Measurements from ENCODE around the gene MXRA8. TPM values are rescaled to one million over a fixed set of nuclear protein-coding genes. Genes with fewer than 3 reads are reported as not detected.

Gene MXRA8
- total RNA-seq, 1 donor, result 735 TPM

DNA sequence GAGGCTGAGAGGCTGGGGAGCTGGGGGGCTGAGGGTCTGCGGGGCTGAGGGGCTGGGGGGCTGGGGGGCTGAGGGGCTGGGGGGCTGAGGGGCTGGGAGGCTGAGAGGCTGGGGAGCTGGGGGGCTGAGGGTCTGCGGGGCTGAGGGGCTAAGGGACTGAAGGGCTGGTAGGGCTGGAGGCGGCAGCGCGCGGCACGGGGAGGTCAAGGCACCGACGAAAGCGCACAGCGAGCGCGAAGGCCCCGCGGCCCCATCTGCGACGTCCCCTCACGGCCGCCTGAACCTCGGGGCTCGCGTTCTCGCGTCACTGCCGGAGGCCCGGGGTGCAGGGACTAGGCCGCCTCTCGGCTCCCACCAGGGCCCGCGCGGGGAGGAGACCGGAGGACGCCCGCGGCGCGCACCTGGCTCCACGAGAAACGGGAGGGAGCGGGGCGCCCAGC is 34.3 kb downstream of the MXRA8 start:
- peaks cover 12% of the 10 kb centered on the region for H3K4me1 ChIP-seq (ENCODE audit: insufficient read depth, low read length)

GRCh38 chr1:1322952-1323351 is 35.4 kb downstream of the MXRA8 start:
- Histone ChIP-seq H3K4me1 (ENCODE audit: insufficient read depth, low read length) (peaks cover 21% of the 10 kb centered on the region), H3K9me3 (ENCODE audit: low read depth, low read length) (no peaks in the 10 kb centered on the region), H3K4me2 (ENCODE audit: insufficient read depth, low read length) (peak overlapping the region; percentile 4), H4K20me1 (ENCODE audit: insufficient read depth, low read length) (peaks cover 47% of the 10 kb centered on the region), H2AFZ (ENCODE audit: low read length) (no peak overlapping the region), H3K79me2 (ENCODE audit: insufficient read depth, low read length) (peaks cover 82% of the 10 kb centered on the region), H3K36me3 (ENCODE audit: insufficient read depth, low read length) (peaks cover 18% of the 10 kb centered on the region), H3K27ac (ENCODE audit: low read depth, low read length) (no peak overlapping the region), H3K27me3 (ENCODE audit: insufficient read depth, low read length) (no peaks in the 10 kb centered on the region), H3K4me3 (ENCODE audit: insufficient read depth, low read length) (no peak overlapping the region)
- no peak for TF ChIP-seq CTCF (IDR thresholded peaks at IDR 0.05; ENCODE audit: extremely low read depth, low read depth, low read length)
- no peak for DNase-seq (ENCODE audit: insufficient read length, low spot score, missing footprints)

More for the DNA sequence above, 34.3 kb downstream of the MXRA8 start:
- no peak overlapping the region for H2AFZ ChIP-seq (ENCODE audit: low read length)
- TF ChIP-seq CTCF (IDR thresholded peaks at IDR 0.05; ENCODE audit: extremely low read depth, low read depth, low read length), result no peak
- H3K9me3 ChIP-seq (ENCODE audit: low read depth, low read length), result no peaks in the 10 kb centered on the region
- peaks cover 46% of the 10 kb centered on the region for H4K20me1 ChIP-seq (ENCODE audit: insufficient read depth, low read length)
- peaks cover 17% of the 10 kb centered on the region for H3K36me3 ChIP-seq (ENCODE audit: insufficient read depth, low read length)
- H3K27me3 ChIP-seq (ENCODE audit: insufficient read depth, low read length), result no peaks in the 10 kb centered on the region
- DNase-seq (ENCODE audit: insufficient read length, low spot score, missing footprints), result peak; percentile 95
- H3K27ac ChIP-seq (ENCODE audit: low read depth, low read length), result peak overlapping the region; percentile 79
- H3K4me2 ChIP-seq (ENCODE audit: insufficient read depth, low read length), result peak overlapping the region; percentile 76
- peak overlapping the region; percentile 89 for H3K4me3 ChIP-seq (ENCODE audit: insufficient read depth, low read length)
- peaks cover 77% of the 10 kb centered on the region for H3K79me2 ChIP-seq (ENCODE audit: insufficient read depth, low read length)

DNA sequence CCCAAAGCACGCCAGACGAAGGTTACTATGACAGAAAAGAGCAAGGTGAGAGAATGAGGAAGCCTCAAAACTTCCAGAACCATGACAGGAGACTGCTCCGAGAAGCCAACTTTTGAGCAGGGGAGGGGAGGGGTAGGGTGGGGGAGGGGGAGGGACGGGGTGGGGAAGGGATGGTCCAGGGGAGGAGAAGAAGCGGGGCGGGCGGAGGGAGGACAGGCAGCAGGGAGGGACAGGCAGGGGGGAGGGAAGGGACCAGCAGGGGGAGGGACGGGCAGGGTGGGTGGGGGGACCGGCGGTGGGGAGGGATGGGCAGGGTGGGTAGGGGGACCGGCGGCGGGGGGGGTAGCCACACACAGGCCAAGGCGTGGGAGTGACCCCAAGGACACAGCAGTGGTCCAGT is 35.9 kb downstream of the MXRA8 start:
- no peak overlapping the region for H3K27ac ChIP-seq (ENCODE audit: low read depth, low read length)
- no peak overlapping the region for H2AFZ ChIP-seq (ENCODE audit: low read length)
- peaks cover 86% of the 10 kb centered on the region for H3K79me2 ChIP-seq (ENCODE audit: insufficient read depth, low read length)
- H4K20me1 ChIP-seq (ENCODE audit: insufficient read depth, low read length), result peaks cover 49% of the 10 kb centered on the region
- H3K9me3 ChIP-seq (ENCODE audit: low read depth, low read length), result no peaks in the 10 kb centered on the region
- peaks cover 22% of the 10 kb centered on the region for H3K36me3 ChIP-seq (ENCODE audit: insufficient read depth, low read length)
- no peak overlapping the region for H3K4me2 ChIP-seq (ENCODE audit: insufficient read depth, low read length)
- H3K4me3 ChIP-seq (ENCODE audit: insufficient read depth, low read length), result no peak overlapping the region
- no peaks in the 10 kb centered on the region for H3K27me3 ChIP-seq (ENCODE audit: insufficient read depth, low read length)
- no peak for DNase-seq (ENCODE audit: insufficient read length, low spot score, missing footprints)
- no peak for TF ChIP-seq CTCF (IDR thresholded peaks at IDR 0.05; ENCODE audit: extremely low read depth, low read depth, low read length)
- peaks cover 22% of the 10 kb centered on the region for H3K4me1 ChIP-seq (ENCODE audit: insufficient read depth, low read length)

DNA sequence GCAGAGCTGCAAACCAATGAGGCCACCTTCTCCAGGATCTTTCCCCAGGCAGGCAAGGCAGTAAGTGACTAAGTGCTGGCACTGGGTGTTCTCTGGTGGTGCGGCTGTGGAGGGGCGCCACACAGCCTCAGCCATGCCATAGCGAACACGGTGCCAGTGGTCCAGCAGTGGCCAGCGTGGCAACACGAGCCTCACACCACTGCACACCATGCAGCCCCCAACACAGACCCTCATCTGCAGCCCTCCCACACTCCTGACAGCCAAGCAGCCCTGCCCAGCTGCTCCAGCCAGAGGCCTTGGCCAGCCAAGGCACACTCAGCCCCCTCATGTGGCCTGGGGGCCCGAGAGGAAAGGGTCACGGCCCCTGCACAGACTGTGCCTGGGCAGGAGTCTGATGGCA is 36.9 kb downstream of the MXRA8 start:
- H3K27me3 ChIP-seq (ENCODE audit: insufficient read depth, low read length), result no peaks in the 10 kb centered on the region
- H4K20me1 ChIP-seq (ENCODE audit: insufficient read depth, low read length), result peaks cover 51% of the 10 kb centered on the region
- peaks cover 22% of the 10 kb centered on the region for H3K4me1 ChIP-seq (ENCODE audit: insufficient read depth, low read length)
- DNase-seq (ENCODE audit: insufficient read length, low spot score, missing footprints), result no peak
- H3K36me3 ChIP-seq (ENCODE audit: insufficient read depth, low read length), result peaks cover 23% of the 10 kb centered on the region
- no peak overlapping the region for H3K4me3 ChIP-seq (ENCODE audit: insufficient read depth, low read length)
- TF ChIP-seq CTCF (IDR thresholded peaks at IDR 0.05; ENCODE audit: extremely low read depth, low read depth, low read length), result no peak
- no peak overlapping the region for H3K4me2 ChIP-seq (ENCODE audit: insufficient read depth, low read length)
- H3K79me2 ChIP-seq (ENCODE audit: insufficient read depth, low read length), result peaks cover 81% of the 10 kb centered on the region
- peak overlapping the region; percentile 33 for H3K27ac ChIP-seq (ENCODE audit: low read depth, low read length)
- no peak overlapping the region for H2AFZ ChIP-seq (ENCODE audit: low read length)
- no peaks in the 10 kb centered on the region for H3K9me3 ChIP-seq (ENCODE audit: low read depth, low read length)

Data from osteoblast (primary cell).